GM12892 (cell line): ENCODE measurements around the gene THY1.

Experiments used
- POLR2A ChIP-seq: IDR thresholded peaks from 2 replicates; pipeline ENCODE4 v1.6.1; 2011; ENCODE audit warnings: low read depth, low read length, control low read depth
- POLR2AphosphoS5 ChIP-seq: IDR thresholded peaks from 2 replicates; pipeline ENCODE4 v1.6.1; 2011; ENCODE audit warnings: low read depth, low read length, control low read depth
- TAF1 ChIP-seq: IDR thresholded peaks from 2 replicates; pipeline ENCODE4 v1.6.1; 2011; ENCODE audit warnings: low read depth, mild to moderate bottlenecking, control low read depth, low read length, borderline replicate concordance

GRCh38 chr11:119446871-119447663 lies 24.1 kb upstream of the THY1 start:
- no peak for TF ChIP-seq POLR2AphosphoS5
- no peak for TF ChIP-seq TAF1
- no peak for TF ChIP-seq POLR2A
